Measurements from ENCODE around the gene NOP53. TPM values are rescaled to one million over a fixed set of nuclear protein-coding genes. Genes with fewer than 3 reads are reported as not detected.

Gene NOP53
- total RNA-seq, 1 donor from 2014 or later: 103 TPM

- DNase-seq: no peak
Observed at GRCh38 chr19:47805313-47805712, 60.0 kb downstream of the NOP53 start.

- no peak for DNase-seq
Observed at GRCh38 chr19:47806435-47806834, 61.1 kb downstream of the NOP53 start.

Small RNA genes lying within 50 kb of the gene (small RNA-seq; reads per million reads assigned to genes)
- gene AC008745.1 (ENCODE audit: low replicate concordance): not detected
- not detected for gene SNORD23 (ENCODE audit: low replicate concordance)

Other genes starting within 250 kb of the NOP53 start
- gene NAPA, start 230.5 kb upstream of the NOP53 start, total RNA-seq: 52.5 TPM
- gene ZNF541, start 172.4 kb upstream of the NOP53 start, total RNA-seq: 0.10 TPM
- 3.9 TPM for gene BICRA, start 136.4 kb upstream of the NOP53 start, total RNA-seq
- 63.9 TPM for gene EHD2, start 32.1 kb upstream of the NOP53 start, total RNA-seq
- 169 TPM for gene SELENOW, start 33.2 kb downstream of the NOP53 start, total RNA-seq
- not detected for gene TPRX1, start 59.0 kb downstream of the NOP53 start, total RNA-seq
- gene CRX, start 76.4 kb downstream of the NOP53 start, total RNA-seq: not detected
- gene TPRX2, start 113.7 kb downstream of the NOP53 start, total RNA-seq: not detected
- gene SULT2A1, start 140.8 kb downstream of the NOP53 start, total RNA-seq: not detected
- not detected for gene BSPH1, start 246.6 kb downstream of the NOP53 start, total RNA-seq
- gene ELSPBP1, start 249.1 kb downstream of the NOP53 start, total RNA-seq: not detected